Activated CD8-positive, alpha-beta memory T cell treated with anti-CD3 and anti-CD28 coated beads for 4 hours (primary cell): Measurements from ENCODE around the gene PRR19.
"Not testable (repeated sequence)": the region's sequence is repeated elsewhere in the genome, so short reads cannot be mapped to it uniquely, and the experiment has no call there.

Source experiments
- DNase-seq, 2 donors: peaks; one replicate each; pipeline ENCODE4 v3.0.0-alpha.2; 2020; ENCODE audit warnings: low read depth in 2 of 2

The PRR19 gene

DNA sequence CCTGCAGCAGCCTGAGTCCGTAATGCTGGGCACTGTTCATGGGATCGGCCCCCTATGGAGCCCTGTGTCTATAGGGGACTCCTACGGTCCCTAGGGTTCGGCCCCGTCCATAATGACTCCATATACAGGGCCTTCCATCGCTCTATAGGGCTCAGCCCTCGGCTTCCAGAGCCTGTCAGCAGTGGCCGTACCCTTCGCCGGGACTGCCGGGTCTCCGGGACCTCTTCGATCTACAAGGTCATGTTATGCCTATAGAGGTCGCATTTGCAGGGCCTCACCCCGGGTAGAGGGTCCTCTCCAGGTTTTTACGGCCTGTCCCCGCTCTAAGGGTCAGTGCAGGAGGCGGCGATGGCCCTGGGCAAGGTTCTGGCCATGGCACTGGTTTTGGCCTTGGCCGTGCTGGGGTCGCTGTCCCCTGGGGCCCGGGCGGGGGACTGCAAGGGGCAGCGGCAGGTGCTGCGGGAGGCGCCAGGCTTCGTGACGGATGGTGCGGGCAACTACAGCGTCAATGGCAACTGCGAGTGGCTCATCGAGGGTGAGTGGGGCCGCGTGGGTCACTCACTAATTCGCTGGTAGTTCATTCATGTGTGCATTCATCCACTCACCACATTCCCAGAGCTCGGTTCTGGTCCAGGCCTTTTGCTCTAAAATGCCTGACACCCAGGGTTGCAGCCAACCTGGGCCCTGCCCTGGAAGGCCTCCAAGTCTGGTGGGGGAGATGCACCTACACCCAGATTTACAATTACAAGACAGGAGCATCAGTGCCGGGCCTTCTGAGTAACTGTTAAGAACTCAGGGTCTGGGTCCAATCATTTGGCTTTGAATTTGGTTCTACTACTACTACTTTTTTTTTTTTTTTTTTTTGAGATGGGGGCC is 24.2 kb downstream of the PRR19 start:
- no peak for DNase-seq

GRCh38 chr19:42326969-42327368 is 25.0 kb downstream of the PRR19 start:
- no peak for DNase-seq

GRCh38 chr19:42327381-42327780 is 25.4 kb downstream of the PRR19 start:
- no peak for DNase-seq

DNA sequence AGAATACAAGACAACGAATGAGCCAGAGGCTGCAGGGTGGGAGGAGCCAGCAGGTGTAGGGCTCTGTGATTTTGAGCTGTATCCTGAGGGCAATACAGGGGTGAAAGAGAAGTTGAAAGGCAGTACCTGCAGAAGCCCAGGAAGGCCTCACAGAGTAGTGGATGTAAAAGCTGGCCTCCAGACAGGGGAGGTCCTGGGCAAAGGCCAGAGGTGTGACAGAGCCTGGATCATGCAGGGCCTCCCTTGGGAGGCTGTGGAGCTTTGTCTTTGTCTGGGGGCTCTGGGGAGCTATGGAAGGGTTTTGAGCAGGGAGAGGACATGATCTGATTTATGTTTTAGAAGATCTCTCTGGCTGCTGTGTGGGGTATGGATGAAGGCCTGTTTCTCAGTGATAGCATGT is 26.2 kb downstream of the PRR19 start:
- DNase-seq: no peak

- DNase-seq: no peak
Observed at GRCh38 chr19:42328854-42329253, 26.9 kb downstream of the PRR19 start.

DNA sequence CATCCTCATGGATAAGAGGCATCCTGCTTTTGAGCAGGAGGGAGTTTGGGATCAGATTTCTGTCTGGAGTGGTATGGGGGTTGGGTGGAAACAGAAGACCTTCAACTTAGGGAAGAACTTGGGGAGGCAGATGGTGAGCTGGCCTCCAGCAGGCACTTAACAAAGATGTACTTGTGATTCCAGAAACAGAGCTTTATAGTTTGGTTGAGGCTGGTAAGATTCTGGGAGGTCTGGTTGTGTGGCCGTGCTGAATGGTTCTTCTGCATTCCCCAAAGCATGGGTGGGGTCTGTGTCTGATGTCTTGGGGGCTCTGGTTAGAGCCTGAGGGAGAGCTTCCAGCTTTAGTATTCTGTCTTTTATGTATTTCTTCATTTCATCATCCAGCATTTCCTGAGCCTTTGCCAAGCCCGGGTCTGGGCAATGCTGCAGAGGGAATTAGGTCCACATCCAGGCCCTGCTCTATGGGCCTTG is 28.3 kb downstream of the PRR19 start:
- no peak for DNase-seq

- DNase-seq: not testable (repeated sequence)
Observed at GRCh38 chr19:42331333-42331732, 29.4 kb downstream of the PRR19 start.

DNA sequence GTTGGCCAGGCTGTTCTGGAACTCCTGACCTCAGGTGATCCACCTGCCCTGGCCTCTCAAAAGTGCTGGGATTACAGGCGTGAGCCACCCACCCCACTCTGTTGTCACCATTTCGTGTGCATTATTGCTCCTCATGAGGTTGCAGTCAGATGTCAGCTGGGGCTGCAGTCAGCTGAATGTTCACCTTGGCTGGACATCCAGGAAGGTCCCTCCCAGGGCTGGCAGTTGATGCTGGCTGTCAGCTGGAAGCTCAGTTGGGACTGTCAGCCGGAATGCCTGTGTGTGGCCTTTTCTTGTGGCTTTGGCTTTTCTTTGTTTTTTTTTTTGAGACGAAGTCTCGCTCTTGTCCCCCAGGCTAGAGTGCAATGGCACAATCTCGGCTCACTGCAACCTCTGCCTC is 30.1 kb downstream of the PRR19 start:
- DNase-seq: no peak

- no peak for DNase-seq
Observed at GRCh38 chr19:42333018-42333417, 31.1 kb downstream of the PRR19 start.

DNA sequence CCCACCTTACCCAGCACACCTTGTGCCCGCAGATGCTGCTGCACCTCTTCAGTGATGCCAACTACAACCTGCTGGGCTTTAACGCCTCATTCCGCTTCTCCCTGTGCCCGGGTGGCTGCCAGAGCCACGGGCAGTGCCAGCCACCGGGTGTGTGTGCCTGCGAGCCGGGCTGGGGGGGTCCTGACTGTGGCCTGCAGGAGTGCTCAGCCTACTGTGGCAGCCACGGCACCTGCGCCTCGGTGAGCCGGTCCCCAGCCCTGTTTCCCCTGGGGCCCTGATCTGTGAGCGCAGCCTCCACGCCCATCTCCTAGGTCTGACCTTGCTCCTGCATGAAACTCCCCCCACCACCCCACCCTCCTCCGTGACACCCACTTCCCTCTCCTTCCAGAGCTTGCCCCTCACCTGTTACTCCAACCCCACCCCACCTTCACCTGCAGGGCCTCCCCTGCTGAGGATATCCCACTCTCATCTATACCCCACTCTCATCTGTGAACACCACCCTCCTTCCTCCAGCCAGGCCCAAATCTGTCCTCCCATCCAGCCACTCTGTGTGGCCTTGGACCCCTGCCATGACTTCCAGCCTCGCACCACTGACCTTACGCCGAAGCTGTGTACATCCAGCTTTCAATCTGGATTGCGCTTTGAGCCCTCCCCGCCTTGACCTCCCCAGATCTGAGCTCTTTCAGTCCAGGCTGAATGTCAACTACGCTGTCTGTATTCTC is 32.2 kb downstream of the PRR19 start:
- DNase-seq: no peak

DNA sequence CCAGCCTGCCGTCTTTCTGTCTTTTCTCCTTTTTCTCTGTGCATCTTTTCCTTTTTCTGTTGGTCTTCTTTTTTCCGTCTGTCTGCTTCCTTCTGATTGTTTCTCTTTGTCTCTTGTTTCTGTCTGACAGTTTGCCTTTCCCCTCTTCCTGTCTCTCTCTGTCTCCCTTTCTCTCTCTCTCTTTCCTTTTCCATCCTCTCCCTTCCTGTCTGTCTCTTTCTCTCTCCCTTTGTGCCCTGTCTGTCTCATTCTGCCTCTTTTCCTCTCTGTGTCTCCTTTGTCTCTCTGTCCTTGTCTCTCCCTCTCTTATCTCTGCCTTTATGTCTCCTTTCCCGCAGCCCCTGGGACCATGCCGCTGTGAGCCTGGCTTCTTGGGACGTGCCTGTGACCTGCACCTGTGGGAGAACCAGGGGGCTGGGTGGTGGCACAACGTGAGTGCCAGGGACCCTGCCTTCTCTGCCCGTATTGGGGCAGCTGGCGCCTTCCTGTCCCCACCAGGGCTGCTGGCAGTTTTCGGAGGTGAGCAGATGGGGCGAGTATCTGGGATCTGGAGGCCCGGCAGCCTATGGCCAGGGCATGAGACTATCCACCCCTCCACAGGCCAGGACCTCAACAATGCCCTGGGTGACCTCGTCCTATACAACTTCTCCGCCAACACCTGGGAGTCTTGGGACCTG is 32.9 kb downstream of the PRR19 start:
- DNase-seq: no peak

GRCh38 chr19:42335374-42335936 is 33.5 kb downstream of the PRR19 start:
- DNase-seq: no peak

GRCh38 chr19:42335971-42336370 is 34.0 kb downstream of the PRR19 start:
- DNase-seq: no peak

- DNase-seq: not testable (repeated sequence)
Observed at GRCh38 chr19:42339126-42339860, 37.4 kb downstream of the PRR19 start.

DNA sequence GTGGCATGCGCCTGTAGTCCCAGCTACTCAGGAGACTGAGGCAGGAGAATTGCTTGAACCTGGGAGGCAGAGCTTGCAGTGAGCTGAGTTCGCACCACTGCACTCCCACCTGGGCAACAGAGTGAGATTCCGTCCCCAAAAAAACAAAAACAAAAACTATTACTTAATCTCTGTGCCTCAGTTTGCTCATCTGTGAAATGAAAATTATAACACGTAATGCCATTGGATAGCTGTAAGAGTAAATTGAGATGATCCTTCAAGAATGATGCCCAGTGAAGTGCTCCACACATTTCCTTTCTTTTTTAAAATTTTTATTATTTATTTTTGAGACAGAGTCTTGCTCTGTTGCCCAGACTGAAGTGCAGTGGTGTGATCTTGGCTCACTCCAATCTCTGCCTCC is 38.0 kb downstream of the PRR19 start:
- not testable (repeated sequence) for DNase-seq

DNA sequence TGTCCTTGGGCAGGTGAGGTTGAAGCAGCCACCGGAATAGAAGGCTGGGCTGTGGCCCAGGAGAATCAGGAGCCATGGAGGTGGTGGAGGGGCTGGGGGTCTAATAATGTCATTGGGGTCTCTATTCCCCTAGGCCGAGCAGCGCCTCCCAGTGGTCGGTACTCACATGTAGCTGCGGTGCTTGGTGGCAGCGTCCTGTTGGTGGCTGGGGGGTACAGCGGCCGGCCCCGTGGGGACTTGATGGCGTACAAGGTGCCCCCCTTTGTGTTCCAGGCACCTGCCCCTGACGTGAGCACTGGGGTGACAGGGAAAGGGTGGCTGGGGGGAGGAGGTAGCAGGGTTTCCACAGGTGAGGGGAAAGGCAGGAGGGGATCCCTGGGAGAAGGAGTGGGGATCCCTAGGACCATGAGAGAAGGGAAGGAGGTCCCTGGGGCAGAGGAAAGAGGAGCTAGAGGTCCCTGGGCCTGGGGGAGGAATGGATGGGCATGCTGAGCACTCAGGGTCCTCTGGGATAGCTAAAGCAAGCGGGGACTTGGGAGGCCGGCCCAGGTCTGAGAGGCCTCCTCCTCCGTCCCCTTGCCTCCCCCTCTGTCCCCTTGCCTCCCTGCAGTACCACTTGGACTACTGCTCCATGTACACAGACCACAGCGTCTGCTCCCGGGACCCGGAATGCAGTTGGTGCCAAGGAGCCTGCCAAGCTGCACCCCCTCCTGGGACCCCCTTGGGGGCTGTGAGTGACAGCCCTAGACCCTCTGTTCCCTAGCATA is 41.6 kb downstream of the PRR19 start:
- DNase-seq: no peak

GRCh38 chr19:42344336-42344893 is 42.5 kb downstream of the PRR19 start:
- DNase-seq: no peak

DNA sequence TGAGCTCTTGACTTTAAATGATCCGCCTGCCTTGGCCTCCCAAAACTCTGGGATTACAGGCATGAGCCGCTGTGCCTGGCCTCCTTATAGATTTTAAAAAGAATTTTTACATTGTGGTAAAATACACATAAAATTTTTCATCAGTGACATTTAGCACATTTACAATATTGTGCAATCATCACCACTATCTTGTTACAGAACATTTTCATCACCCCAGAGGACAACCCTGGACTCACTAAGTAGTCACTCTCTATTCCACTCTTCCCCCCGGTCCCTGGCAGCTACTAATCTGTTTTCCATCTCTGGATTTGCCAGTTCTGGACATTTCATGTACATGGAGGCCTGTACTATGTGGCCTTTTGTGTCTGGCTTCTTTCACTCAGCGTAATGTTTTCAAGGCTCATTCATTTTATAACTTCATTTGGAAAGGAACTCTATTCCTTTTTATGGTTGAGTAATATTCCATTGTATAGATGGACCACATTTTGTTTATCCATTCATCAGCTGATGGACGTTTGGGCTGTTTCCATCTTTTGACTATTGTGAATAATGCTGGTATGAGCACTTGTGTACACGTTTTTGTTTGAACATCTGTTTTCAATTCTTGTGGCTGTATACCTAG is 43.4 kb downstream of the PRR19 start:
- DNase-seq: no peak

GRCh38 chr19:42348211-42348610 is 46.3 kb downstream of the PRR19 start:
- no peak for DNase-seq
